Right lobe of liver (tissue), 6 donors: ENCODE measurements around the gene FAF2. TPM values are rescaled to one million over a fixed set of nuclear protein-coding genes. Genes with fewer than 3 reads are reported as not detected.

ENCODE experiments used
- ATAC-seq, 4 donors: fragments of 200-7000 bp; cut with Tn5 transposase; one replicate each; pipeline ENCODE4 v1.9.1; 2020; ENCODE audit warnings: mild to moderate bottlenecking in 4 of 4, moderate library complexity in 4 of 4
- DNase-seq, 3 donors: peaks; one replicate each; pipeline ENCODE4 v3.0.0-alpha.2; 2020
- H3K27ac ChIP-seq, 3 donors: fragments of 200-600 bp; one replicate each; pipeline ENCODE4 v1.8.0; 2022
- H3K27me3 ChIP-seq, 2 donors: fragments of 200-600 bp; one replicate each; pipeline ENCODE4 v1.8.0; 2022
- H3K36me3 ChIP-seq, 4 donors: fragments of 200-600 bp; sonication (generic) in 1 of 4; one replicate each; pipeline versions ENCODE4 v1.5.1 to v1.8.0; 2017 to 2022; ENCODE audit warnings: control low read depth in 1 of 4
- H3K4me1 ChIP-seq, 4 donors: fragments of 200-600 bp; sonication (generic) in 1 of 4; one replicate each; pipeline versions ENCODE4 v1.5.1 to v1.8.0; 2017 to 2022; ENCODE audit warnings: control low read depth in 1 of 4
- H3K4me3 ChIP-seq, 3 donors: fragments of 200-600 bp; one replicate each; pipeline ENCODE4 v1.8.0; 2022
- H3K9me3 ChIP-seq, 4 donors: fragments of 200-600 bp; sonication (generic) in 1 of 4; one replicate each; pipeline versions ENCODE4 v1.5.1 to v1.8.0; 2017 to 2022; ENCODE audit warnings: control low read depth in 1 of 4
- CTCF ChIP-seq, 4 donors: fragments of 200-600 bp in 3 of 4; fragments of 450-650 bp in 1 of 4; IDR thresholded peaks; one replicate each; pipeline versions ENCODE4 v1.5.1 to v1.8.0; 2016 to 2022; ENCODE audit warnings: antibody characterized with exemption in 4 of 4, mild to moderate bottlenecking in 2 of 4
- POLR2A ChIP-seq: fragments of 450-650 bp; IDR thresholded peaks from one replicate; pipeline ENCODE4 v1.6.1; 2017; ENCODE audit warnings: antibody characterized with exemption, mild to moderate bottlenecking
- WGBS: methylation state at CpG from one replicate; pipeline ENCODE4 v1.1.6; 2018; ENCODE audit warnings: low coverage, low lambda C conversion rate; ENCODE audit not compliant: insufficient coverage; ENCODE audit errors: missing lambda C conversion rate; 5-methylcytosine and 5-hydroxymethylcytosine counted together
- intact Hi-C, 2 donors: fragments of 100-400 bp; cut with DNase I; formaldehyde crosslinking; loops; one replicate each; pipeline versions ENCODE4 v1.11.2 to v1.14.1; 2022
- total RNA-seq, 6 experiments: library from RNA; depleted of rRNA in 2 of 6; stranded (reverse); fragments of >200 nt in 2 of 6; fragmentation: NEBNext Ultra II Directional in 3 of 6; extraction: Animal tissue kit (Norgen Biotek cat#: 25700) in 3 of 6; gene quantifications; one replicate each; pipeline versions ENCODE4 v1.1.0 to v1.2.4, GENCODE V29; 2016 to 2023
- donor health status: DM: no; HTN: yes; CAD: no.
- donor health status: DM: no; HTN: no; CAD: no.
- donor health status: DM: no; HTN: no; CAD: no.
- donor health status: DM: no; HTN: yes; CAD: no.
- donor health status: DM: no; HTN: yes; CAD: no.

FAF2 gene
- total RNA-seq, 6 experiments from 2014 or later = 17.5 to 23.3 (median 19.8) TPM

DNA sequence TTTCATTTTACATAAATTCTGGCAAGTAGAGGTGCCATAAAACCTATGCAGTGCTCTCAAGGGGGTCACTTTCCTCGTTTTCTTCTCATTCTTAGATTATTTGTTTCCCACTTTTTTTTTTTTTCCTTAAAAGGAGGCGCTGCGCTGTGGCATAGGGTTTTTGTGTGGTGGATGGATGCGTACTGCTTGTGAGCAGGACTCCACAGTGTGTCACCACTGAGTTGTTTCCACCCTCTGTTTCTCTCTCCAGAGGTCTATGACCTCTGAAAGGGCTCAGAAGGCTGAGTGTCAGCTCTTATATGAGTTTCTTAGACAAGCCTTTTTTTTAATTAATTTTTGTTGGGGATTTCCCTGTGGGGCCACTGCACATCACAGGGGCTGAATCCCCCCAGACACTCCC, 18.2 kb upstream of the FAF2 start:
- no peak overlapping the region for H3K27ac ChIP-seq
- no peaks in the 10 kb centered on the region for H3K9me3 ChIP-seq
- intact Hi-C loops = no loop called here
- WGBS = 44% methylated on average over 4 of the region's 4 CpGs
- TF ChIP-seq POLR2A = no peak
- TF ChIP-seq CTCF (IDR thresholded peaks at IDR 0.05) = peak in 2 of 4 donors; percentile 21 to 28
- DNase-seq (no peak), ATAC-seq (peak in 3 of 4 donors; percentile 51 to 67 (median 56))
- no peaks in the 10 kb centered on the region for H3K36me3 ChIP-seq
- no peak overlapping the region for H3K4me3 ChIP-seq
- no peaks in the 10 kb centered on the region for H3K4me1 ChIP-seq
- H3K27me3 ChIP-seq = no peaks in the 10 kb centered on the region

DNA sequence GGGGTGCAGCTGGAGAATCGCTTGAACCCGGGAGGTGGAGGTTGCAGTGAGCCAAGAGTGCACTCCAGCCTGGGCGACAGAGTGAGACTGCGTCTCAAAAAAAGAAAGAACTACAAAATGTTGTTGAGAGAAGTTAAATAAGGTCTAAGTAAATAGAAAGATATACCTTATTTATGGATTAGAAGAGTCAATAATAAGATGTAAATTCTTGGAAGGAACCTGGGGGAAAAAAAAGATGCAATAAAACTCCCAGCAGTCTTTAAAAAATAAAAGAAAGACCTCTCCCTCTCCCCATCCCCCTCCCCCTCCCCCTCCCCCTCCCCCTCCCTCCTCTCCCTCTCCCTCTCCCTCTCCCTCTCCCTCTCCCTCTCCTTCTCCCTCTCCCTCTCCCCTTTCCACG, 15.5 kb upstream of the FAF2 start:
- no peaks in the 10 kb centered on the region for H3K9me3 ChIP-seq
- intact Hi-C loops = no loop called here
- TF ChIP-seq POLR2A (no peak), CTCF (IDR thresholded peaks at IDR 0.05) (no peak)
- no peak for DNase-seq
- no peak for ATAC-seq
- H3K36me3 ChIP-seq = no peaks in the 10 kb centered on the region
- H3K27me3 ChIP-seq = no peaks in the 10 kb centered on the region
- H3K27ac ChIP-seq = no peak overlapping the region
- WGBS = 86% methylated on average over 5 of the region's 5 CpGs
- H3K4me1 ChIP-seq = no peaks in the 10 kb centered on the region
- H3K4me3 ChIP-seq = no peak overlapping the region

- 18% methylated on average over 5 of the region's 5 CpGs for WGBS
- H3K4me3 ChIP-seq = no peak overlapping the region
- no peak overlapping the region for H3K27ac ChIP-seq
These were observed 11.5 kb upstream of the FAF2 start for GRCh38 chr5:176436656-176437055.

DNA sequence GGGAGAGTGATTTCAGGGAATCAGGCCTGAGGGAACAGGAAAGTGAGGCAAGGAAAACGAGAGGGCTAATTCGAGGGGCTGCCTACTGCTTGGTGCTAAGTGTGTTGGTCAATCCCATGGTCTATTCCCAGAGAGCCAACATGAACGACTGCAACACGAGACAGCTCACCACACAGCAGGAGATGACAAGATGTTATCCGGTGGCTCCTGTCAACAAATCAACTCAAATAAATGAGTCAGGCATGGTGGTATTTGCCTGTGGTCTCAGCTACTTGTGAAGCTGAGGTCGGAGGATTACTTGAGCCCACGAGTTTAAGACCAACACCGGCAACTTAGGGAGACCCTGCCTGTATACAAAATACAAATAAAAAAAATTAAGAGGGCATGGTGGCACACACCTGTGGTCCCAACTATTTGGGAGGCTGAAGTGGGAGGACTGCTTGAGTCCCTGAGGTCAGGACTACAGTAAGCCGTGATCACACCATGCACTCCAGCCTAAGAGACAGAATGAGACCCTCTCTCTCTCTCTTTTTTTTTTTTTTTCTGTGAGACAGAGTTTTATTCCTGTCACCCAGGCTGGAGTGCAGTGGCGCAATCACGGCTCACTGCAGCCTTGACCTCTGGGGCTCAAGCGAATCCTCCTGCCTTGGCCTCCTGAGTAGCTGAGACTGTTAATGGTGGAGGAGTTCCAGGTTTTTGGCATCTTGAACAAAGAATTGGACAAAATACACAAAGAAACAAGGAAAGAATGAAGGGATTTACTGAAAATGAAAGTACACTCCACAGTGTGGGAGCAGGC, 9.0 kb upstream of the FAF2 start:
- no peak for TF ChIP-seq POLR2A
- TF ChIP-seq CTCF (IDR thresholded peaks at IDR 0.05) = no peak
- Histone ChIP-seq H3K27me3 (no peaks in the 10 kb centered on the region), H3K4me1 (no peaks in the 10 kb centered on the region), H3K27ac (no peak overlapping the region), H3K4me3 (no peak overlapping the region), H3K9me3 (no peaks in the 10 kb centered on the region), H3K36me3 (no peaks in the 10 kb centered on the region)
- ATAC-seq (no peak), DNase-seq (no peak)
- WGBS = 63% methylated on average over 7 of the region's 12 CpGs
- intact Hi-C loops = no loop called here

More at GRCh38 chr5:176436656-176437055, 11.5 kb upstream of the FAF2 start:
- Histone ChIP-seq H3K36me3 (no peaks in the 10 kb centered on the region), H3K9me3 (no peaks in the 10 kb centered on the region), H3K4me1 (no peaks in the 10 kb centered on the region), H3K27me3 (no peaks in the 10 kb centered on the region)
- DNase-seq (no peak), ATAC-seq (peak in 2 of 4 donors; percentile 39 to 54)
- TF ChIP-seq CTCF (IDR thresholded peaks at IDR 0.05) = no peak
- no peak for TF ChIP-seq POLR2A
- intact Hi-C loops = no loop called here
